GM23248 (cell line): ENCODE measurements around the gene NAA16. TPM values are rescaled to one million over a fixed set of nuclear protein-coding genes. Genes with fewer than 3 reads are reported as not detected.

Experiments used
- DNase-seq: peaks from one replicate; pipeline ENCODE4 v3.0.0-alpha.2; 2015
- H2AFZ ChIP-seq: fragments of 200-600 bp; sonication (generic); 2 replicates; pipeline ENCODE4 v1.6.1; 2016; ENCODE audit warnings: antibody characterized with exemption
- H3F3A ChIP-seq: fragments of 200-600 bp; sonication (generic); 2 replicates; pipeline ENCODE4 v1.6.1; 2016; ENCODE audit warnings: mild to moderate bottlenecking, antibody characterized with exemption, mixed run types; ENCODE audit not compliant: insufficient read depth
- H3K27ac ChIP-seq: fragments of 200-600 bp; sonication (generic); 2 replicates; pipeline ENCODE4 v1.5.1; 2016; ENCODE audit warnings: mild to moderate bottlenecking
- H3K27me3 ChIP-seq: fragments of 200-600 bp; sonication (generic); replicated peaks from 2 replicates; pipeline ENCODE4 v1.6.1; 2016; ENCODE audit warnings: mild to moderate bottlenecking; ENCODE audit not compliant: insufficient read depth
- H3K36me3 ChIP-seq: fragments of 200-600 bp; sonication (generic); 2 replicates; pipeline ENCODE4 v1.6.1; 2016; ENCODE audit warnings: low read depth, mild to moderate bottlenecking
- H3K4me1 ChIP-seq: fragments of 200-600 bp; sonication (generic); 2 replicates; pipeline ENCODE4 v1.6.1; 2016; ENCODE audit warnings: mild to moderate bottlenecking; ENCODE audit not compliant: insufficient read depth
- H3K4me2 ChIP-seq: fragments of 200-600 bp; sonication (generic); one replicate; pipeline ENCODE4 v1.6.1; 2016; ENCODE audit warnings: mild to moderate bottlenecking; ENCODE audit not compliant: unreplicated experiment
- H3K4me3 ChIP-seq: fragments of 200-600 bp; sonication (generic); 2 replicates; pipeline ENCODE4 v1.5.1; 2016; ENCODE audit warnings: mild to moderate bottlenecking
- H3K79me2 ChIP-seq: fragments of 200-600 bp; sonication (generic); 2 replicates; pipeline ENCODE4 v1.6.1; 2016; ENCODE audit warnings: mild to moderate bottlenecking; ENCODE audit not compliant: insufficient read depth
- H3K9ac ChIP-seq: fragments of 200-600 bp; sonication (generic); 2 replicates; pipeline ENCODE4 v1.6.1; 2016; ENCODE audit warnings: mild to moderate bottlenecking
- H3K9me2 ChIP-seq: fragments of 200-600 bp; sonication (generic); 2 replicates; pipeline ENCODE4 v1.6.1; 2016; ENCODE audit warnings: mixed run types, mild to moderate bottlenecking, moderate library complexity; ENCODE audit not compliant: insufficient read depth
- H3K9me3 ChIP-seq: fragments of 200-600 bp; sonication (generic); one replicate; pipeline ENCODE4 v1.6.1; 2017; ENCODE audit warnings: low read depth
- H4K20me1 ChIP-seq: fragments of 200-600 bp; sonication (generic); 2 replicates; pipeline ENCODE4 v1.6.0; 2016; ENCODE audit not compliant: insufficient read depth
- EZH2 ChIP-seq: fragments of 200-600 bp; sonication (generic); IDR thresholded peaks from 2 replicates; pipeline ENCODE4 v1.6.1; 2018; ENCODE audit warnings: antibody characterized with exemption, mild to moderate bottlenecking; ENCODE audit not compliant: insufficient read depth, poor library complexity, severe bottlenecking
- EZH2phosphoT487 ChIP-seq: fragments of 200-600 bp; sonication (generic); IDR thresholded peaks from 2 replicates; pipeline ENCODE4 v1.6.1; 2018; ENCODE audit warnings: antibody characterized with exemption, moderate library complexity, mild to moderate bottlenecking, low read depth; ENCODE audit not compliant: insufficient read depth
- WGBS, 2 experiments: methylation state at CpG; one replicate each; pipeline ENCODE4 v1.1.6; 2015 to 2017; ENCODE audit warnings: low lambda C conversion rate in 2 of 2, low coverage in 1 of 2; ENCODE audit errors: missing lambda C conversion rate in 2 of 2; 5-methylcytosine and 5-hydroxymethylcytosine counted together
- in situ Hi-C: fragments of 300-500 bp; cut with MboI; formaldehyde crosslinking; loops from 2 replicates; pipeline ENCODE4 v1.15.0; 2020
- polyA plus RNA-seq: library from polyadenylated mRNA; unstranded; fragments of >200 nt; fragmentation: Nextera tagmentation; extraction: Ambion mirVana; gene quantifications from 2 replicates; pipeline ENCODE4 v1.2.1, GENCODE V29; 2016
- total RNA-seq: library from RNA; depleted of rRNA; stranded (reverse); fragments of >200 nt; shearing (Covaris generic); gene quantifications from 2 replicates; pipeline ENCODE4 v1.2.3, GENCODE V29; 2014

NAA16 gene
- total and polyA plus RNA-seq, 2 experiments from 2014 or later: 7.6 to 9.5 TPM

DNA sequence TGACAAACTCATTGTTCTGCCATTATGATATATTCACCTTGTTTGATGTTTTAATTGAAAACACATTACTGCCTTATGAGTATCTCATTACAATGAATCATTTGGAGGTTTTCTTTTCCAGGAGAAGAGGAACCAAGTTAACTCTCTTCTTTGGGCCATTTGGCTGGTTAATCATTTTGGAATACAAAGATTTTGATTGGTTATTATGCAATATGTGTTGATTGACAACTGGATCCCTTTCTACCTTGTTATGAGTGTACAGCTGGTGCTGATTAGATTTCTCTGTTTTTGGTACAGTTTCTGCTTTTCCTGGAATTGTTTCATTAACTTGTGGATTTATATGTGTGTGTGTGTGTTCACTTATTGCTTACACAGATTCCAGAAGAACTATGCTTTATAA, 97.1 kb downstream of the NAA16 start:
- in situ Hi-C loops: no loop called here
- no peak overlapping the region for H3K4me3 ChIP-seq
- no peaks in the 10 kb centered on the region for H3K9me3 ChIP-seq
- H2AFZ ChIP-seq: no peak overlapping the region
- H3K27me3 ChIP-seq: no peaks in the 10 kb centered on the region
- H4K20me1 ChIP-seq: no peaks in the 10 kb centered on the region
- no peak overlapping the region for H3K9ac ChIP-seq
- H3K9me2 ChIP-seq: no peaks in the 10 kb centered on the region
- peaks cover 4% of the 10 kb centered on the region; the same call in 1 of the 2 replicates for H3F3A ChIP-seq
- no peaks in the 10 kb centered on the region for H3K4me1 ChIP-seq
- H3K4me2 ChIP-seq: no peak overlapping the region
- DNase-seq: peak; percentile 35
- no peaks in the 10 kb centered on the region for H3K79me2 ChIP-seq
- TF ChIP-seq EZH2: no peak
- TF ChIP-seq EZH2phosphoT487: no peak
- H3K36me3 ChIP-seq: no peaks in the 10 kb centered on the region
- H3K27ac ChIP-seq: no peak overlapping the region

DNA sequence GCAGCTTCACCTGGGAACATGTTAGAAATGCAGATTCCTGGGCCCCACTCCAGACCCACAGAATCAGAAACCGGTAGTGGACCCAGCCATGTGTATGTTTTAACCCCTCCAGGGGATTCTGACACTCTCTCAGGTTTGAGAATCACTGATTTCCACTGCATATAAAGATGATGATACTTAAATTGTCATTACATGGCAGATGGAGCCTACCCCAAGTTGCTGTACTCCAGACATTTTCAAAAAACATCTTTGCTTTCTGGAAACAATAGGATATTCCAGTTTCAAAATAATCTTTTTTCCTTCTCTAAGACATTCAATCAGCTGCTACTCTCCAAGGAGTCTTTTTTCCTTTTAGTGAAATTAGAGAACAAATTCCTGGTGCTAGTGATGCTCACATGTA, 97.7 kb downstream of the NAA16 start:
- H3K27ac ChIP-seq: no peak overlapping the region
- H3K79me2 ChIP-seq: no peaks in the 10 kb centered on the region
- no peaks in the 10 kb centered on the region for H3K9me2 ChIP-seq
- DNase-seq: no peak
- no peaks in the 10 kb centered on the region for H3K36me3 ChIP-seq
- H2AFZ ChIP-seq: no peak overlapping the region
- in situ Hi-C loops: no loop called here
- H3F3A ChIP-seq: peaks cover 4% of the 10 kb centered on the region; the same call in 1 of the 2 replicates
- no peaks in the 10 kb centered on the region for H4K20me1 ChIP-seq
- no peaks in the 10 kb centered on the region for H3K9me3 ChIP-seq
- 12 to 19% methylated on average over 1 of the region's 1 CpG for WGBS, 2 experiments
- TF ChIP-seq EZH2phosphoT487 (no peak), EZH2 (no peak)
- no peak overlapping the region for H3K4me3 ChIP-seq
- no peak overlapping the region for H3K9ac ChIP-seq
- no peak overlapping the region for H3K4me2 ChIP-seq
- H3K27me3 ChIP-seq: no peaks in the 10 kb centered on the region
- H3K4me1 ChIP-seq: no peaks in the 10 kb centered on the region

DNA sequence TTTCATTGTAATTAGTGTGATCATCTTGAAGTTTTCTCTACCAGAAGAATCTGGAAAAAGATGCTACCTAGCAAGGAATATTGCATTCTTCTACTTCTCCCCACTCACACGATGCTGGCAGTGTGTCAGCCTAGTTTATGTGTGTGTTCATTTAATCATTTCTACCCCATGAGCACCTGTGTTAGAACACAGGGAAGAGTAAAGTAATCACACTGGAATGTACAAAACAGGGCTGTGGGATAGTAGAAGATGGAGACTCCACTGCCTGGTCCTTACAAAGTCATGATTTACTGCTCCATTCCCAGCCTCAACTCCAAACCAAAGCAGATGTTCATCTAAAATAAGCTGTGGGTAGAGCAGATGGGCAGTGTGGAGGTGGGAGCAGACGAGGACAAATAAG, 98.5 kb downstream of the NAA16 start:
- Histone ChIP-seq H3K9me3 (no peaks in the 10 kb centered on the region), H3K4me1 (no peaks in the 10 kb centered on the region), H3K9ac (no peak overlapping the region), H3K4me2 (no peak overlapping the region), H3K4me3 (no peak overlapping the region), H3K9me2 (no peaks in the 10 kb centered on the region), H3F3A (peaks cover 4% of the 10 kb centered on the region; the same call in 1 of the 2 replicates), H3K36me3 (no peaks in the 10 kb centered on the region), H2AFZ (no peak overlapping the region), H3K79me2 (no peaks in the 10 kb centered on the region), H3K27me3 (no peaks in the 10 kb centered on the region), H4K20me1 (no peaks in the 10 kb centered on the region), H3K27ac (no peak overlapping the region)
- 68 to 76% methylated on average over 2 of the region's 2 CpGs for WGBS, 2 experiments
- TF ChIP-seq EZH2: no peak
- no peak for TF ChIP-seq EZH2phosphoT487
- in situ Hi-C loops: loop anchor here (5.0 kb wide), 1 partner anchor 243 kb away; no protein-coding TSS in a partner anchor
- DNase-seq: no peak

DNA sequence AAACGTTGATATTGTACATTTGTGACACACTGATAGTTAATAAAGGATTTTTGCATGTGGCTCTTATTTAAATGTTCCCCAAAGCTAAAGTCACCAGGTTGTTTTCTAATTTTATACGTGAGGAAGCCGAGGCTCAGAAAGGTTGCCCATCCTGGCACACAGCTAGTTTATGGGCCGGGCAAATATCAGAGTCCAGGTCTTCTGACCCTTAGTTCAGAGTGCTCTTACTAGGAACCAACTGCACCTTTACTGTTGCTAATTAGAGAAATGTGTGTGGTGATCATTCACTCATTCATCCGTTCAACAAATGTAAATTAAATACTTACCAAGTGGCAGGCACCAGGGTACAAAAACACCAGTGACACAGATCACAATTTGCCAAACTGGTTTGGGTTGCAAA, 100.0 kb downstream of the NAA16 start:
- Histone ChIP-seq H3K4me1 (no peaks in the 10 kb centered on the region), H3F3A (peaks cover 4% of the 10 kb centered on the region; the same call in 1 of the 2 replicates), H3K27me3 (no peaks in the 10 kb centered on the region), H3K4me3 (no peak overlapping the region), H4K20me1 (no peaks in the 10 kb centered on the region), H3K9ac (no peak overlapping the region), H3K79me2 (no peaks in the 10 kb centered on the region), H3K4me2 (no peak overlapping the region), H3K9me3 (no peaks in the 10 kb centered on the region), H3K9me2 (no peaks in the 10 kb centered on the region), H2AFZ (no peak overlapping the region), H3K36me3 (no peaks in the 10 kb centered on the region), H3K27ac (no peak overlapping the region)
- DNase-seq: no peak
- TF ChIP-seq EZH2: no peak
- no peak for TF ChIP-seq EZH2phosphoT487
- in situ Hi-C loops: loop anchor here (5.0 kb wide), 1 partner anchor 241 kb away; no protein-coding TSS in a partner anchor
- 81 to 83% methylated on average over 5 of the region's 5 CpGs for WGBS, 2 experiments

DNA sequence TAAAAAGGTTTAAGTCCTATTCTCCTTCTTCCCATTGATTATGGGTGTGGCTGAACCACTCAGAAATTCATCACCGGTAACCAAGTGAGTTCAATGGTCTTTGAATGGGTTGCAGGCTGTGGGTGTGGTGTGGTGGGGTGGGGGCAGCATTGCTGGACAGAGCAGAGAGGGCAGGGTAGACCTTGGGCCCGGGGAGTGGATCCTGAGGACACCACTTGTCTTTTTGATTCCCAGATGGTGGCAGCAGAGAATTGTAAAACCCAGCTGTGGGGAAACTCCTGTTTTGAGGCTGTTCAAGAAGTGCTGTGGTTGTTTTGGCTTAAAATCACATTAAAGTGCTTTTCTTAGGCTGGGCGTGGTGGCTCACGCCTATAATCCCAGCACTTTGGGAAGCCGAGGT, 100.5 kb downstream of the NAA16 start:
- 18 to 20% methylated on average over 5 of the region's 5 CpGs for WGBS, 2 experiments
- no peaks in the 10 kb centered on the region for H3K9me3 ChIP-seq
- peak; percentile 68 for DNase-seq
- H3K4me2 ChIP-seq: no peak overlapping the region
- TF ChIP-seq EZH2phosphoT487 (no peak), EZH2 (no peak)
- no peaks in the 10 kb centered on the region for H4K20me1 ChIP-seq
- no peak overlapping the region for H3K9ac ChIP-seq
- H3K27ac ChIP-seq: no peak overlapping the region
- H3F3A ChIP-seq: peaks cover 4% of the 10 kb centered on the region; the same call in 1 of the 2 replicates
- H3K27me3 ChIP-seq: no peaks in the 10 kb centered on the region
- H2AFZ ChIP-seq: peak overlapping the region; percentile 53
- H3K9me2 ChIP-seq: no peaks in the 10 kb centered on the region
- no peak overlapping the region for H3K4me3 ChIP-seq
- no peaks in the 10 kb centered on the region for H3K4me1 ChIP-seq
- no peaks in the 10 kb centered on the region for H3K36me3 ChIP-seq
- in situ Hi-C loops: loop anchor here (5.0 kb wide), 1 partner anchor 241 kb away; no protein-coding TSS in a partner anchor
- H3K79me2 ChIP-seq: no peaks in the 10 kb centered on the region
